ENCODE data around the gene AWAT1.

- TF ChIP-seq CTCF (IDR thresholded peaks at IDR 0.05), result no peak
- no peak for TF ChIP-seq POLR2A (IDR thresholded peaks at IDR 0.05)
Measured at GRCh38 chrX:70253377-70254062, 19.1 kb downstream of the AWAT1 start.

Measured in tibial nerve (tissue), 3 donors.